ENCODE measurements around the gene ABTB2.
A peak's percentile ranks its signal among the peaks of the same experiment; 100 is the strongest.

Gene ABTB2

DNA sequence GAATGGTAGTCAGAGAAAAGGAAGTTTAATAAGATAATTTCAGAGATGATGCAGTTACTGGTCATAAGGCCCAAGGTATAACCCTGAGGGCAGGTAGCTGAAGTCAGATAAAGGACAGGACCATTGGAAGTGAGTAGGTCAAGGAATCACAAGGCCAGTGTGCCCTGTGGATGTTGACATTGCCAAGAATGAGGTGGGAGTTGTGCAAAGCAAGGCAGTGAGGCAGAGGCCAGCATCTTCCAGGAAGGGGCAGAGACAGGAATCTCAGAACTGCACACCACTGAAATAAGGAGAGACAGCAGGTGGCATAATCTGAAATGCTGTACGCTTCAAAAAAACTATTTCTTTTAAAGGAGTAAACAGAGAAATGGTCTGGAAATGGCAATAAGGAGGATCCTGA is 61.4 kb downstream of the ABTB2 start:
- DNase-seq (ENCODE audit: low spot score), result no peak

DNA sequence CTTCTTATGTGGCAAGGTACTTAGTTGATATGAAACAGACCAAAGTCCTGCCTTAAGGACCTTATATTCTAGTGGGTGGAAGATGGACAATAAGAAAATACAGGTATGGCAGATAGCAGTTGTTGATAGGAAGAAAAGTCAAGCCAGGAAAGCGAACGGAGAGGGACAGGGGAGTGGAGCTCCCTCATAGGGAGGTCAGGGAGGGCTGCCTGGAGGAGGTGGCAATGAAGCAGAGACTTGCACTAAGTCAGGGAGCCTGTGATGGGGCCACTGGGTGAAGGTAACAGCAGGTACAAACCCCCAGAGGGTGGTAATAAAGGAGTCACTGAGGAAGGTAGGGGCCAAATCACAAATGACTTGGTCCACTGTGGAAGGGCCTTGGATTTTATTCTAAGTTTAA is 65.3 kb downstream of the ABTB2 start:
- no peak for FAIRE-seq
- no peak for DNase-seq (ENCODE audit: low spot score)

More for the DNA sequence above, 61.4 kb downstream of the ABTB2 start:
- no peak for FAIRE-seq

DNA sequence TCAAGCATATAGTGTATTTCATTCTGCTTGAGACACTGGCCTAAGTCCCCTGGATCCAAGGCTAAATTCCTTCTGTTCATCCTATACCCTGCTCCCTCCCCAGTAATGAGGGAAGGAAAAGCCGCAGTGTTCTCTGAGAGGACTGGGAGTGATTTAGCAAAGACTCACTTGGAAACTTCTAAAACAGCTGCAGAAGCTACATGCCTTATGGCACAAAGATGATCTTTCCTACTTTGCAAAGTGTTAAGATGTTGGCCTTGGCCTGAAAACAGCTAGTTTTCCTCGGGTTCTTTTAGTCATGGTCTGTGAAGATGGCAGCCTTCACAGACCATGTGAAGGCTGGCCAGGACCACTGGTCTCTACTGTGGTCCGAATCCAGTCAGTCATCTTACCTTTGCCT is 65.7 kb downstream of the ABTB2 start:
- FAIRE-seq (no peak), DNase-seq (ENCODE audit: low spot score) (no peak)

DNA sequence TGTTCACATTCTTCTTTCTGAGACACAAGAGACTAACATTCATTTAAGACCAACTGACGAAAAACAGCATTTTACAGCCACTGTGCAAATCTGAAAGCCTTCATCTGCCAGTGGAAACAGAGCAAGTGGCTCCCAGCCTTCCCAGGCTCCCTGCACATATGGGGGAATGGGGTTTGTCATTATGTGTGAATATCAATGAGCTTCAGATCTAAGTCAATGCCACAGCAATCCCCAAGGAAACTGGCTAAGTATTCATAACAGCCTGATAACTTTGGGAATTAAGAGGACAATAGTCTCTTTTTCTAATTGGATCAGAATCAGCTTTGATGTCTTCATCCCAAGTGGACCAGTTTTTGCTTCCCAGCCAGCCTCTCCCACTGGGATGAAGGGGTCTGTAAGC is 66.9 kb downstream of the ABTB2 start:
- FAIRE-seq, result no peak
- DNase-seq (ENCODE audit: low spot score), result no peak

DNA sequence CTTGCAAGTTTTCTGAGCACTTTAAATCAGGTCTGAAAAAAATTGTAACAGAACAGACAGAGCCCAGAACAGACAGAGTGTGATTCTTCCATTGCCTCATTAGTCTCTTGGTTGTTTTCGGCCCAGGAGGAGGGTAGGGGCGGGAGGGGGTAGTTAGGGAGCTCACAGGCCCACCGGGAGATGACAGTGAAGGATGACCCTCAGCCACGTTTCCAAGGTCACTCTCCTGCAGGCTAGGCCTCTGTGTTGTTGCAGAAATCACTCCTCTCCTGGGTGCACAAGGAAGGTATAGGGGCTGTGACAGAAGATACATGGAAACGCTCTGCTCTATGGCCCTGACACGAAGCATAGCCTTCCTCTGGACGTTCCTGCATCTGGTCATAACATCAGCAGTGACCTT is 69.3 kb downstream of the ABTB2 start:
- FAIRE-seq, result no peak
- no peak for DNase-seq (ENCODE audit: low spot score)

DNA sequence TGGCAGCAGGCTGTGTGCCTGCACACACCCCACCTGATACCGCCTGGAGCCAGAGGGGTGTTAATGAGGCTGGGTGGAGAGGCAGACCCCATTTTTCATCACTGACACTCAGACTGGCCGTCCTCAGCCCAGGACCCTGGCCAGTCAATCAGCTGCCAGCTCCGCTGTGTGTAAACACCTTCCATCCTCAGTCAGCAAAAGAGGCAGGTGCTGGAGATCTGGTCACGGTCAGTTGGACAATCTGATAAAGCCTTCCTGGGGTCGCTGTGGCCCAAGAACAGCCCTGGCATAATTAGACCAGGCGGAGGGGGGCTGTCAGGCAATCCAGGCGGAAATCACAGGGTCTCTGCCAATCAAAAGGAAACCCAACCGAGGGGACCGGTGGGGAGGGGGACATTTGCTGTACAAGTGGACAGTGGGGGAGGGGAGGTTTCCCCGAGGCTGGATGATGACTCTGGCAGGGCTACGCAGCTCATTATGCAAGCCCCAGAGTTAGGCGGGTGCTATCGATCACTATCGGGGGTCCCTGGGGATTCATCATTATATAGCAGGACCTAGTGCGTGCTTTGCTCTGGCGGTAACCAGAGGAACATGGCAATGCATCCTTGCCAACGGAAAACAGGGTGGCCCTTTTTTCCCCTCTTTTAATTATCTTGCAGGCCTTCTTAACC is 72.9 kb downstream of the ABTB2 start:
- DNase-seq (ENCODE audit: low spot score), result no peak
- no peak for FAIRE-seq

DNA sequence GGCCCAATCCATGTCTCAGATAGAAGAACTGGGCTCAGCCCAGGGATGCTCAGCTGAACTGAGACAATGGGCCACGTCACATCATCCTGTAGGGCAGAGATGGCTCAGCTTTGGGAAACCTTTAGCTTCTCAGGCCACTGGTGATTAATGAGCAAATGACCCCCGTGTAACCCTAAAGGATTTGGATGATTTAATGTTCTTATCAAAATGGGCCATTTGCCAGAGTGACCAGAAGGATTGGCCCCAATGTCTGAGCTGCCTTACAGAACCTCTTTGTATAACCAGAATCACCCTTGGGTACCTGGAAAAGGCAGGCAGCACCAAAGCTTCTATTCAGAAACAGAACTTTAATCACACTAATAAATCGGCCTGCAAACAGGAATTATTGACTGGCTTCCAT is 73.7 kb downstream of the ABTB2 start:
- no peak for FAIRE-seq

DNA sequence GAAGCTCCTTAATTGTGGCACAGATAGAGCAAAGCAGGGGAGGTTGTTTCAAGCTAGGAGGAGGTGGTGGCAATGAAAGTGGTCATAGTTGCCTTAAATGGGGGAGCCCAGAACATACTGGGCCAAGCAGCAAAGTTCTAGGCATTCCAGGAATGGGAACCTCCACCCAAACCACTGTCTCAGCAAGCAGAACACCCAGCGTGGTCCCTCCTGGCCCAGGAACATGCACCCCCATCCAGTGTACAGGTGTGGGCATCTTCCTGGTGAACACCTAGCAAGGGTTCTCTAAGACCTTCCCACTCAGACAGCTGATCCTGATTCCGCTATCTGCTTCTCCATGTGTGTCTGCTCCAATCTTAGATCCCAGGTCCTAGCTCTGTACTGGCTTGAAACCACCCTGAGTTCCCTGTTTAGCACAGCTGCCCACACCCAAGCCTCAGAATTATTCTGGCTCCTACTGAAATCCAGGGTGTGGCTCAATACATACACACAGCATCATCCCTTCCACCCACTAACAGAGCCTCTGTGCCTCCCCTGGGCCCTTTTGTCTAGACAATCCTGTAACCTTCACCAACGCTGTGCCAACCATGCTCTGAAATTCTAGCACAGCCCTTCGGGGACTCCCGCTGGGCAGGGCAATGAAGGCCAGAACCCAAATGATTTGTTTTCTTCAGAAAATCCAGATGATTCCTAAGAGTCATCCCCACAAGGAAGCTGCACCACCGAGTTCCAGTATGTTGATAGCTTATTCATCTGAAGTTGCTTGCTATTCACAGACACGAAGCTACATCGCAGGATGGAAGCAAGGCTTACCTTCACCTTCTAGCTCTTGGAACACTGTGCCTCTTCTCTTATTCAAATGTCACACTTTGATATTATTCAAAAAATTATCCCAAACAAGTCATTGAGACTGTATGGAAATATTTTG is 76.6 kb downstream of the ABTB2 start:
- DNase-seq (ENCODE audit: low spot score), result no peak
- no peak for FAIRE-seq

More for the DNA sequence above, 73.7 kb downstream of the ABTB2 start:
- no peak for DNase-seq (ENCODE audit: low spot score)

DNA sequence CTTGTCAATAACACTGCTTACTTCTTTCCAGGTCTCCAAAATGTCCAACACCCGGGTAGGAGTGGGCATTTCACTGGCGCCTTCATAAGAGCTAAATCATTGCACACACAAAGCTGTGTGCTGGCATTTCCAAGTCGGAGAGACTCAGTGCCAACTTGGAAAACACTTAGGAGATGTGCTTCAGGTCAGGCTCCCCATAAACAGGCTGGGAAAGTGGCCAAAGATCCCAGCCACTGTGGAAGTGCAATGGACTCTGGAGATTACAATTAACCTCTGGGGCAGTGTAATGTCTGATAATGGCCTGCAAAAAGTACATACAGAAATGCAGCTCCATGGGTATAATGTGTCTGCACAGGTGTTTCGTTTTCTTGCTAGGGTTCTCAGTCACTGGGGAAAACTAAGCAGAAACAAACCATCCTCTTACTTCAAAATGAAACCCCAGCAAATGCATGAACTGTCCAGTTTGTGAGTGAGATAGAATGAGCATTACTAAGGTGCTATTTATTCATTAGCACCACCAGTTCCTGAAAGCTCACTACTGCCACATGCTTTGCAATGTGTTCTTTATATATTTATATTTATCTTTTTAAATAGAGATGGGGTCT is 79.0 kb downstream of the ABTB2 start:
- no peak for FAIRE-seq
- no peak for DNase-seq (ENCODE audit: low spot score)

DNA sequence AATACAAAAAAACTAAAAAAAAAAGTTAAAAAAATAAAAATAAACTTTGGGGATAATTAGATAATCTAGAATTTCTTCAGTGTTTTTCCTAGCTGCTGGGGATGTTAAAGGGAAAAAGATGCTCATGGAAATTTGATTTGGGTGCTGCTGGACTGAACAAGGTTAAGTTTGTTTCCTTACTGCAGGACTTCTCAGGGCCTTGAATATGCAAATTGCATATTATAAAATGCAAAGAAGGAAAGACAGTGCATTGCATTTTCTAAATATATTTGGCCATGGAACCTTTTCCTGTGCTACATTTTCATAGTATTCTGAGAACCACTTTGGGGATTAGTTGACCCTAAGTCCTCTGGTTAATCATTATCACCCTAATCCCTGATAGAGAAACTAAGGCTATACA is 79.6 kb downstream of the ABTB2 start:
- no peak for DNase-seq (ENCODE audit: low spot score)
- FAIRE-seq, result no peak

DNA sequence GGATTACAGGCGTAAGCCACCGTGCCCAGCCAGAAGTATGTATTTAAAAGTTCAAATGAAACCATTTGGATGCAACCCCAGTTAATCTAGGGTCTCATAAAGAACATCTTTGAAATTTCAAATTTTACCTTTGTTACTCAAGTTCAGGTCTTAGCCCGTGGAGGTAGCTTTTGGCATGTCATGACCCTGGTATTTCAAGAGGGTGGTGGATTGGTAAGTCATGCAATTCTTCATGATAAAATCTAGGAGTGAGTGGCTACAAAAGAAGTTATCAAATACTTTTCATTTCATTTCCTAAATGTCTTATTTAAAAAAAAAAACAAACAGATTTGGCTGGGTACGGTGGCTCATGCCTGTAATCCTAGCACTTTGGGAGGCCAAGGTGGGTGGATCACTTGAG is 80.6 kb downstream of the ABTB2 start:
- DNase-seq (ENCODE audit: low spot score) (no peak), FAIRE-seq (no peak)

DNA sequence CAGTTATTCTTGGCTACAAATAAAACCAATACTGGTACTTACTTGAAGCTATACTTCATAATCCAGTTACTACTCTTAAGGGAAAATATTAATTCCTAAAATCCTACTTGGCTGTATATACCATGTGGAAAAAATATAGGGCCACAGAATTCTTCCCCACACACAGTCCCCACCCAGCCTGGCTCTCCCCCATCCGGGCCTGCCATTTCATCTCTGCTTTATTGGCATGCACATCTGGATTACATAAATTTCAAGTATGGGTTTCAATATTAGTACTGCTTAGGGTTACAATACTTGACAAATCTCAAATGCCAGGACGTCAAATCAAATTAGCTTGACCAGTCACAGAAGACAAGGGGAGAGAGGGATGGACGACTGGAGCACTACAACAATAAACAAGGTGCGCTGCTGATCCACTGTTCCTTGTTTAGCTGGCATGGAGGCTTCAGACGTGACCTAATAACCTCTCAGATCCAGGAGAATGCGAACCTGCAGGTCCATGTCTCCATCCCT is 81.4 kb downstream of the ABTB2 start:
- FAIRE-seq, result no peak

DNA sequence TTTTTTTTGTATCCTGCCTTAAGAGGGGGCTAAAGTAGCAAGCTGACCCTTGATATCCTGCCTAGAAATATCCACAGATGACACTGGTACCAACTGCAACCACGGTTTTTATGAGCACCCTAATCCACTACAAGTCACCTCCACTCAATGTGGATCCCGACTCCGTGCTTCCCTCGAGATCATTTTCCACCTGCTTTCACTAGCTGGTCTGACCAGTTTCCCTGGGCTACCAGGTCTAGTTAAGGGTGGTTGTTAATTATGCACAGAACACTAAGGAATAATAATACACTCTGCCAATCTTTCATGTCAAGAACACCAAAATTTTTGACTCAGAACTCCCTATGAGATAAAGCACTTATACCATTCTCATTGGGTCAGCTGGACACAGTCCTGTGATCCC is 82.3 kb downstream of the ABTB2 start:
- DNase-seq (ENCODE audit: low spot score), result no peak
- FAIRE-seq, result no peak

More for the DNA sequence above, 81.4 kb downstream of the ABTB2 start:
- no peak for DNase-seq (ENCODE audit: low spot score)

DNA sequence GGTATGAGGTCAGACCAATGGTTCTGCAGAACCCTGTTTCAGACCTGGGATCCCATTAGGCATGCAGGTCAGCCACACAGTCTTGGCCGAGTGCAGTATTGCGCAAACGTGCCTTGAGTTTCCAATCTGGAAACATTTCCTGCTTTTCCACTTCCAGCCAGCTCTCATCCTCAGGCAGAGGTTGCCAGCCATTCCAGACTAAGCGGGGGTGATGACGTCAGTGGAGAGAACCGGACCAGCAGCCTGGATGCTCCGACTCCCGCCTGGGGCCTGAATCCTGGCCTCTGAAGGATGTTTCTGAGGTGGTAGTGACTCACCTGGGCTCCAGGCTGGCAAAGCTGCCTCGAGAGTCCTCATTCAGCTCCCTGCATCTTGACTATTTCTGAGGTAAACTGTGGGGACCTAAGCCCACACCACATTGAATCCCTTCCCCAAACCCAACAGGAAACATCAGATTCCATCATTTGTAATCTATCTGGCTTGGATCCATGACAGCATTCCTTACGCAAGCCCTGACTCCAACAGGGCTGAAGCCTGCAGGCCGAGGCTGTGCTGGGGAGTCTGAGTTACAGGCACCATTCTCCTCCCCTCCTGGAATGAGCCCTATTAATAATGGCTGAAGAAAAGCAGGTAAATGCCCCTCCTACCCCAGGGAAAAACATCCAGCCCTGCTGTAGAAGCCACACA is 83.0 kb downstream of the ABTB2 start:
- FAIRE-seq (peak; percentile 72), DNase-seq (ENCODE audit: low spot score) (peak; percentile 89)

DNA sequence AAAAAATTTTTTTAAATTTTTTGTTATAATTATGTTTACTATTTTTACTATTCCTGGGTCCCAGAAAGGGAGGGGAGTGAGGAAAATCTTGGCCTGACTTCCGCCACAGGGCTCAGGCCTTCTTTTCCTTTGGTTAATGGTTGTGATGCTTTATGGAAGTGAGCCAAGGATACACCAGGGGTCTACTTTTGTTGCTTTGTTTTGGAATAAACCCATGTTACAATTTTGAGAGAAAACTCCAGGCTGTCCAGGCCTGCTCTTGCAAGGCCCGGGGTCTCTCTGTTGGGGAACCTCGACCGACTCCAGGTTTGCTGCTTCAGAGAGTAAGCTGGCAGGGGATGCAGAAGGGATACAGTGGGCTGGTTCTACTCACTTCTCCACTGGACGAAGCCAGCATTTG is 84.7 kb downstream of the ABTB2 start:
- FAIRE-seq (no peak), DNase-seq (ENCODE audit: low spot score) (no peak)

DNA sequence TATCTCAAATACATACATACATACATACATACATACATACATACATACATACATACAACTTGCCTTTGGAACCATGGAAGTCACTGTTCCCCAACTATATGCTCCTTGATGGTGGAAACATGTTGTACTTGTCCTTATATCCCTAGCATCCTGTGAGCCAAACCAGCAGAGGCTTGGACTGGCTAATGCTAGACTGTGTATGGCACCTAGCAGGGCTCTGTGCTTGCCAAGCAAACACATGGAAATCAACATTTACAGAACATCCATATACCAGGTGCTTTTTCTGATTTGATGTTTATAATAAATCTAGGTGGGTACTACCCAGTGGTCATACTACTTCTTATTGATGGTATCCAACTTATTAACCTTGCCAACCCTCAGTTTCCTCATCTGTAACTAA is 86.1 kb downstream of the ABTB2 start:
- no peak for DNase-seq (ENCODE audit: low spot score)

DNA sequence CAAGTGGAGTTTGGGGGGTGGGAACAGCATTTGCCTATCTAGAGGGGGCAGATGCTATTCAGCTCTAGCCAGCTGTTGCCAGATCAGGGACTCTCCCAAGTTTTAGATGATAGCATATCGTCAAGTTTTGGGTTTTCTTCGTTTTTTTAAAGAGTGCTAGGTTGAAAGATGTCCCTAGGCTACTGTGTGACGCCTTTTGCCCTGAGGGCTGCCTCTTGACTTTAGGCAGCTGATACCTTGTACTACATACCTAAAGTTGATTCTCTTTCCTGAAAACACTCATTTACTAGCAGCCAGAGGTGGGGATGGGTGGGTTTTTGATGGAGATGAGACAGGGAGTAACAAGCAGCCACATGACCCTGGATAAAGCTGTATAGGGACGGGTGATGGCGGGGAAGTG is 87.1 kb downstream of the ABTB2 start:
- FAIRE-seq (no peak), DNase-seq (ENCODE audit: low spot score) (no peak)

More for the DNA sequence above, 86.1 kb downstream of the ABTB2 start:
- FAIRE-seq, result no peak

DNA sequence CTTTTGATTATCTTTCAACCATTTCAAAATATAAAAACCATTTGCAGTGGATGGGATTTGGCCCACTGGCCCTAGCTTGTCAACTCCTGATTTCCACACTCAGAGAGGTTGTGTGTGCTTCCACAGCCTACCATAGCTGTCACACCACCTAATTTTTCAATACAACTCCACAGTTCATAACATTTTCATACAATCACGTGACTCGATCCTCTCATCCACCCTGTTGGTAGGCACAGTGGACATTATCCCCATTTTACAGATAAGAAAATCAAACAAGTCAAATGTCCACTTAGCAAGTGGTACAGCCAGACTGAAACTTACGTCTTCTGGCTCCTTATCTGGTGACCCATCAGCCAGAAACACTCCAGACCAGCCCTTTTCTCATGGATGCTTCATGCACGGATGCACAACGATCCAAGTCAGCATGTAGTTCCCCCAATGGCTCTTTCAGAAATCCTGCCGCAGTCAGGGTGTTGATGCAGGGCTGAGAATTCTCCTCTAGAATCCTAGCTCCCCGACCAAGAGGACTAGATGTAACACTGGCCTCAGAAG is 88.0 kb downstream of the ABTB2 start:
- DNase-seq (ENCODE audit: low spot score) (peak; percentile 53), FAIRE-seq (peak; percentile 54)

DNA sequence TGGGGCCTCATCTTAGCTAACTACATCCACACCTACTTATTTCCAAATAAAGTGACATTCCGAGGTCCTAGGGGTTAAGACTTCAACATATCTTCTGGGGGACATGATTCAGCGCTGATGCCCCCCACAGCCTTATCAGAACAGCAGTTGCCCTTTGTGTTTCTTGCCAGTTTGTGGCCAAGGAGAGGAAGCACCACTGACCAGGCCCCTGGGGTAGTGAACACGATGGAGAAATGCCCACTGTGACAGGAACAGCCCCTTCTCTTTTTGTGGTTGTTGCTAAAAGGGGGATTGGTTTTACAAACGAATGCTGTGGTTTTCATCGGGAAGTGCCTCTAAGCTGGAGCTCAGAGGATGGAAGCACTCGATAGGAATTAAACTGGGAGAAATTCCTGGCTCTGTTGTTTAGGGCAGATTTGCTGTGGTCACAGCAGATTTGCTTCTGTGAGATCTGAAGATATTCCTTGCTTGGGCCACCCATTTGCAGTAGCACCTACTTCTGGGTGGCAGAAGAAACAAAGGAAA is 88.8 kb downstream of the ABTB2 start:
- FAIRE-seq, result no peak
- no peak for DNase-seq (ENCODE audit: low spot score)

DNA sequence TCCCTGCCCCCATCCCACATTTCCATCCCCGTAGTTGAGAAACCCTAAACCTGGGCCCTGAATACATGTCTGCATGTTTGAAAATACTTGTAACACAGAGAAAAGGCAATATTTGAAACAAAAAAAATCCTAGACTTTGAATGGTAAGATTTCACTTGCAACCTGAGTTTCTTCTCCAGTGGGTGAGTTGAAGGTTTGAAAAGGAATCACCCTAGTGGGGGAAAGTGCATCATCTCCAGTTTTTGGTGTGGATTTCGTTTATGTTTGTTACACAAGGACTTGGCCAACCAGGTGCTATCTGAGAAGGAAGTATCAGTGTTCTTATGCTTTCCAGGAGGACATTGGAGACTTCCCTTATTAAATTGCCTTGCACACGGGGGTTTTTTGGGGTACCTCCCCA is 90.4 kb downstream of the ABTB2 start:
- DNase-seq (ENCODE audit: low spot score) (no peak), FAIRE-seq (no peak)

DNA sequence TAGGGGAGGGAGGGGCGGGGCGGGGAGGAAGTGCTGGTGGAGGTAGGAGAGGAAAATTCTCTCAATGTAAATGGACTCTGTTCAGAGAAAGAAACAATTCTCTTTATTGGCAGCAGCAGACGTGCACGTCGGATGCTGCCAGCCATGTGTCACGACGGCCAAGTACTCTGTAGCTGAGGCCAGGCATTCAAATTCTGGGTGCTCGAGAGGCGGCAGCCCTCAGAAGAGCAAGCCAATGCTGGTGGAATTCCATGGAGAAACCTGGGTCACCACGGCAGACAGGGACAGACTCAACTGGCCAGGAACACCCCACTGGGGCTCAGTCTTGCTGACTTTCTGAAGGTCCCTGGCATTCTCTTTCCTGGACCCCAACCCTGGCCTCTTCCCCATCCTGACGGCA is 90.8 kb downstream of the ABTB2 start:
- no peak for FAIRE-seq
- DNase-seq (ENCODE audit: low spot score), result no peak
